HFF-Myc (cell line): ENCODE data around the gene IGHMBP2.

Experiments used
- DNase-seq: peaks from one replicate; pipeline ENCODE4 v3.0.0-alpha.2; 2011; ENCODE audit warnings: low read depth; ENCODE audit errors: extremely low read depth
- H3K4me3 ChIP-seq: replicated peaks from 2 replicates; pipeline ENCODE4 v1.5.1; 2011; ENCODE audit warnings: low read depth, mild to moderate bottlenecking, control low read depth, low read length
- CTCF ChIP-seq: IDR thresholded peaks from 2 replicates; pipeline ENCODE4 v1.5.1; 2012; ENCODE audit warnings: mild to moderate bottlenecking, low read depth, low read length, control low read depth; ENCODE audit errors: missing control alignments

Gene IGHMBP2

GRCh38 chr11:68862421-68862820 is 41.3 kb upstream of the IGHMBP2 start:
- no peak overlapping the region for H3K4me3 ChIP-seq
- DNase-seq: no peak
- TF ChIP-seq CTCF: no peak

- DNase-seq: no peak
- no peak overlapping the region for H3K4me3 ChIP-seq
- TF ChIP-seq CTCF: no peak
These were observed 40.0 kb upstream of the IGHMBP2 start for GRCh38 chr11:68863553-68864265.

GRCh38 chr11:68865241-68865640 is 38.5 kb upstream of the IGHMBP2 start:
- H3K4me3 ChIP-seq: no peak overlapping the region
- no peak for TF ChIP-seq CTCF
- no peak for DNase-seq

- no peak for TF ChIP-seq CTCF
- no peak for DNase-seq
- no peak overlapping the region for H3K4me3 ChIP-seq
These were observed 36.6 kb upstream of the IGHMBP2 start for GRCh38 chr11:68867066-68867465.

- no peak for TF ChIP-seq CTCF
- H3K4me3 ChIP-seq: no peak overlapping the region
- no peak for DNase-seq
These were observed 35.4 kb upstream of the IGHMBP2 start for GRCh38 chr11:68868221-68868835.

GRCh38 chr11:68870470-68870869 is 33.2 kb upstream of the IGHMBP2 start:
- peak overlapping the region; percentile 44 for H3K4me3 ChIP-seq
- no peak for DNase-seq
- TF ChIP-seq CTCF: peak; percentile 9
